ENCODE data around the gene TXNRD2.
A peak's percentile ranks its signal among the peaks of the same experiment; 100 is the strongest.
"Not testable (repeated sequence)": the region's sequence is repeated elsewhere in the genome, so short reads cannot be mapped to it uniquely, and the experiment has no call there.

The TXNRD2 gene

DNA sequence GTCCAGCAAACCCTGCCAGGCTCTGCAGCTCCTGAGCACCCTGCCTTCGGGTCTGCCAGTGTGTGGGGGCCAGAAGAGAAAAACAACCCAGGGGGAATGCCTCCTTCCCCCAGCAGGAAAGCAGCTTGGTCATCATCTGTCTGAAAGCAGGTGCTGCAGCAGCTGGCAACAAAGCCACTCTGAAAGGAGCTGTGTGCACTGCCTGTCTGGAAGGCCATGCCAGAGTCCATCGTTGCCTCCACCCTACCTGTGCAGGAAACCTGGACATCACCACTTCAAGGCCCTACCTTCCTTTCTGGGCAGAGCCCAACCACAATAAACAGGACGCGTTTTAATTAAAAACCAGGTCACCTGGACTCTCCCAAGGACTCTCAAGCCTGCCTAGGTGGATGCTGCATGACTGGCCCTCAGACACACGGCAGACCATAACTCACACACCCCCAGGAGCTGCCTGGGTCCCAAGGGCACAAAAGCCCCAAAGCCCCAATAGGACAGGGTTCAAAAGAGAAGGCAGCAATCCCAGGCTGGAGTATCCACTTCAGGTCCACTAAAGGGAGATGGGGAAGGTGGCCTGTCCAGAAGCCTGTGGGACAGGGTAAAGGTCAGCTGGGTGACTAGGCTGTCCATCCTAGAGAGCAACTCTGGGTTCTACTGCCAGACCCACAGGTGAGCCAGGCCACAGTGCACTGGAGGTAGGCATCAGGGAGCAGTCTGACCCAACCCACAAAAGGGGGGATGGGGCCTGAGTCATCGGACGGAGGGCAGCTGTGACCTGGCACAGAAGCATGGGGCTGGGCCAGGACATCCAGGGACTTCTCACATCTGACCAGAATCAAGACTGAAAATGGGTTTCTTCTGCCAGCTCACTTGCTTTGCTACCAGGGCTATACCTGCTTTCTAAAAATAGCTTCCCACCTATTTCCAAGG, 93.1 kb downstream of the TXNRD2 start:
- DNase-seq: no peak

- DNase-seq: no peak
Measured at GRCh38 chr22:19847345-19847632, 94.3 kb downstream of the TXNRD2 start.

GRCh38 chr22:19846620-19847344, 94.8 kb downstream of the TXNRD2 start:
- no peak for DNase-seq

GRCh38 chr22:19845054-19845722, 96.4 kb downstream of the TXNRD2 start:
- DNase-seq: no peak

- peak in 17 of 56 donors; percentile 13 to 58 (median 40) for DNase-seq
Measured at GRCh38 chr22:19844377-19845053, 97.1 kb downstream of the TXNRD2 start.

DNA sequence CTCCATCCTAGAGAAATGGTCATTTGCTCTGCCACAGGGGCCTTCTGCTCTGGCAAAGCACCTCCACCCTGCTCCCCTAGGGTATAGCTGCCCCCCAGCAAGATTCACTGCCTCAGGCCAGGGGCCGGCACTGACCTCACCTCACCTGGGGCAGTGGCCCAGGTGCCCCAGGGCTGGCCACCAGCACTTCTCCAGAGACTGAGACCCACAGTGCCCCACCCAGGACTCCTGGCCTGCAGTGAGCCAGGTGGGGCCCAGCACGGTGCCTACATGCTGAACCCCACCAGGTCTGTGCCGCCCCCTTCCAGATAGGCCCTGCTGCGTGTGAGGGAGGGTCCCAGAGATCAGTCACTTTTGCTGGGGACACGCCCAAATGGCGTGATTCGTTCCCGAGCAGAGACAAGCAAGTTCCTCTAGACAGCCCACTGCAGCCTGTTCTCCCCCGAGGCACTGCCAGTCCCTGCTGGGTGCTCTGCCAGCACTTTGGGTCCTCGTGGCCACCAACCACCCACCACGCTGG, 97.7 kb downstream of the TXNRD2 start:
- DNase-seq: no peak

DNA sequence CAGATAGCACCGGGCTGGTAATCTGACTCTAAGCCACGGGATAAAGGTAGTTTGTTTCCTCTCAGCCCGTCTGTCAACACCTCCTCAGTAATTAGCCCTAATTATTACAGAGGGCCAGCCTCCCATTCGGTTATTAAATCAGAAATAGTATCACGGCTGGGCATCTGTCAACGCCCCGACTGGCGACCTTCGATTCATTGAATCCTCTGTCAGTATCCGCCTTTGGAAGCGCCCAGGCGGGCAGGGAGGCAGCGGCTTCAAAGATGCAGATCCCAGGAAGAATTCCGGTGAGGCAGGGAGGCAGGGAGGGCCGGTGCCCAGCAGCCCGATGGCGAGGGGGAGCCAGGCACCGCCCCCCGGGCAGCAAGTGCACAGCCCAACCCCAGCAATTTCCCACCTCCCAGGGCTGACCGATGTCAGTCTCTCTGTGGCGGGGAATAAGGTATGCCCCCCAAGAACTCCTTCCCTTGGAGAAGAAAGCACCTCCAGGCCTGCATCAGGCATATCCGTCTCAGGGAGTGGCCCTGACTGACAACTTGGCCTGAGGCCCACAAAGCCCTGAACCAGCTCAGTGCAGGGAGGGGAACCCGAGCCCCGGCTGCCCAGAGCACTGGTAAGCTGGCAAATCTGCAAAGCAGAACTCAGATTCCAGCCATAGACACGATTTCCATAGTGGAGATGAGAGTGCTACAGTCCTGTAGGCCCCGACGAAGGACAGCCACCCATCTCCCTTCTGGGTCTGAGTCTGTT, 98.3 kb downstream of the TXNRD2 start:
- no peak for DNase-seq

GRCh38 chr22:19842393-19843106, 99.1 kb downstream of the TXNRD2 start:
- no peak for DNase-seq

GRCh38 chr22:19841641-19842392, 99.8 kb downstream of the TXNRD2 start:
- DNase-seq: no peak

GRCh38 chr22:19840955-19841640, 100.5 kb downstream of the TXNRD2 start:
- DNase-seq: no peak

- DNase-seq: no peak
Measured at GRCh38 chr22:19840059-19840458, 101.6 kb downstream of the TXNRD2 start.

- no peak for DNase-seq
Measured at GRCh38 chr22:19837915-19838314, 103.7 kb downstream of the TXNRD2 start.

DNA sequence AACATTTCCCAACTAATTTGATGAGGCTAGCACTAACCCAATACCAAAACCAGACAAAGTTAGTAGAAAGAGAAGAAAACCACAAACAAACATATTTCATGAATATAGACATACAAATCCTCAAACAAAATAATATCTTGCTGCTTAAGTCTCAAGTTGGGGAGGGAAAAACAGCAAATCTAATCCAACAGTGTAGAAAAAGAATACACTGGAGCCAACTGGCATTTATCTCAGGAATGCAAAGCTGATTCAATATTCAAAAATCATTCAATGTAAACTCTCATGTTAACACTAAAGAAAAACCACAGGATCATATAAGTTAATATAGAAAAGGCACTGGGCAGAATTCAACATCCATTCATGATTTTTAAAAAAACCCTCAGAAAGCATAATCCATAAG, 105.1 kb downstream of the TXNRD2 start:
- DNase-seq: no peak

DNA sequence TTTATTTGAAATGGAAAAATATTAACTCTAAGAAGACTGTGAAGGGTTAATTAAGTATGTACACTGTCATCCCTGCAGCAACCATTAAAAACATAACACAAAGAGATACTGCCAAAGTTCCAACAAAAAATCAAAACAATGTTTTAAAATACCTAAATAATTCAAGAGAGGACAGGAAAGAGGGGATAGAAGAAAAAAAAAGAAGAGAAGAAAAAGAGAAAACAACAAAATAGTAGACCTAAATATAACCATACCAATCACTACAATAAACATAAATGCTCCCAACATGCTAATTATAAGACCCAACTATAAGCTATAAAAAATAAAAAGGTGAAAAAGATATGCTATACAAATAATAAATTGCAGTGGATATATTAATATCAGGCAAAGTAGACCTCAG, 107.0 kb downstream of the TXNRD2 start:
- no peak for DNase-seq

DNA sequence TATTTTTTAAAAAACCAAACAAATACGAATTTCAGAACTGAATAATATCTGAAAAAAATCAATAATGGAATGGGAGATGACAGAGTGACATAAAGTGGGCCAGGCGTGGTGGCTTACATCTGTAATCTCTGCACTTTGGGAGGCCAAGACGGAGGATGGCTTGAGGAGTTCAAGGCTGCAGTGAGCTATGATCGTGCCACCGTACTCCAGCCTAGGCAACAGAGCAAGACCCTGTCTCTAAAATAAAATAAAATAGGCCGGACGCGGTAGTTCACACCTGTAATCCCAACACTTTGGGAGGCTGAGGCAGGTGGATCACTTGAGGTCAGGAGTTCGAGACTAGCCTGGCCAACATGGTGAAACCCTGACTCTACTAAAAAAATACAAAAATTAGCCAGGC, 108.3 kb downstream of the TXNRD2 start:
- DNase-seq: not testable (repeated sequence)

DNA sequence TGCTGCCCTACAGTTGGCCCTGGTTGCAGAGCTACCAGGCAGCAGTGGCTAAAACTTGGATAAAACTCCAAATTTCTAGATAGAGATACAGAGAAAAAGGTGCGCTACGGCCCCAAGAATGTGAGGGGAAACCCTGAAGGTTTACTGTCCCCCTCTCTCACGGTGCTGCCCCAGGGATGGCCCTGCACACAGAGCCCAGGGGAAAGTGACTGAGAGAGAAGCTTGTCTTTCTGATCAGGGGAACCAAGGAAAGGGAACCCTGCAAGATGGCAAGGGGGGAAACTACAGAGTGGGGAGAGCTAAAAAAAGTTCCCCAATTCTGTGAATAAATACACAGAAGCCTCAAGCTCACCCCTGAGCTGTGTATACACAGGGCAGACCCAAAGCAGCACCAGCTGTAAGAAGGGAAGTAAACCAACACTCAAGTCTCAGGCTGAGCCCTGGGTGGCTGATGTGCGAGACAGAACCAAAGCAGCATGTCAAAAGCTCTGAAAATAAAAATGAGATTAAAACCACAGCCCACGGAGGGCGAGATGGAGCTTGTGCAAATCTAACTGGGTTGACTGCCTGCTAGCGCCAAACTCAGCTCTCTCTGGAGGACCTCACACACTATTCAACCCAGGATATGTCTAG, 109.0 kb downstream of the TXNRD2 start:
- no peak for DNase-seq

- DNase-seq: not testable (repeated sequence)
Measured at GRCh38 chr22:19831979-19832378, 109.6 kb downstream of the TXNRD2 start.

GRCh38 chr22:19831016-19831415, 110.6 kb downstream of the TXNRD2 start:
- no peak for DNase-seq

Data from amygdala (tissue), 56 donors.